ENCODE results near the gene FTH1. TPM values are rescaled to one million over a fixed set of nuclear protein-coding genes. Genes with fewer than 3 reads are reported as not detected.
A peak's percentile ranks its signal among the peaks of the same experiment; 100 is the strongest.

Gene FTH1
- total RNA-seq, 1 experiment from 2014 or later: 869 TPM

- DNase-seq (ENCODE audit: low read depth): peak; percentile 81
Observed at GRCh38 chr11:61949169-61950034, 18.0 kb downstream of the FTH1 start.

DNA sequence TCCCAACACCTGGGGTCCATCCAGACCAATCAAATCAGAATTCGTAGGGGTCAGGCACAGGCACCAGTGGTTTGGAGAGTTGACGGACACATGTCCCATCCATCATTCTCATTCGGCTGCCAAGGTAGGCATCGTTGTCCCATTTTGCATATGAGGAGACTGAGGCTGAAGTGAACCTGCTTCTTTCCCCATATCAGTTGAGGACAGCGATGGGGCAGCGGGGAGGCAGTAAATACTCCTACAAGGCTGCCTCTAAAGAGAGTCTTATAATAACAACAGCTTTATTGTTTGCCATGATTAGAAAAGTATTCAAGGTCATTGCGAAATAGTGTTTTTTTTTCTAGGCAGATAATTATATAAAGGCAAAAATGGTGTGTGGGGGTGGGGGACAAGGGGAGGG is 18.9 kb downstream of the FTH1 start:
- no peak for DNase-seq (ENCODE audit: low read depth)

GRCh38 chr11:61947486-61948210 is 19.8 kb downstream of the FTH1 start:
- peak; percentile 81 for DNase-seq (ENCODE audit: low read depth)

DNA sequence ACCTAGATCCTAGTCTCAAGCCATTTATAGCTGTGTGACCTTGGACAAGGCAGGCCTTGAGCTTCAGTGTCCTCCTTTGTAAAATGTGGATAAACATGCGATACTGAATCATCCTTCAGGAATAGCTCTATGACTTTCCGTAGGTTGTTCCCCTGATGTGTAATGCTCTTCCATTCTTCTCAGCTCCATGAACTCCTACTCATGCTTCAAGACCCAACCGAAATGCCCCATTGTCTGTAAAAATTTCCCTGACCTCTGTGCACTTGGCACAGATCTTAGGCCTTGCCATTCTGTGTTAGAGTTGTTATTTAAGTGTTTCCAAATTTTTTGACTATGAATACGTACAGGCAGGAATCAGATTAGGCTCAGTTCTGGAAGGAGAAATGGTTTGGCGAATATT is 20.5 kb downstream of the FTH1 start:
- DNase-seq (ENCODE audit: low read depth): no peak

GRCh38 chr11:61945191-61945590 is 22.2 kb downstream of the FTH1 start:
- DNase-seq (ENCODE audit: low read depth): no peak

DNA sequence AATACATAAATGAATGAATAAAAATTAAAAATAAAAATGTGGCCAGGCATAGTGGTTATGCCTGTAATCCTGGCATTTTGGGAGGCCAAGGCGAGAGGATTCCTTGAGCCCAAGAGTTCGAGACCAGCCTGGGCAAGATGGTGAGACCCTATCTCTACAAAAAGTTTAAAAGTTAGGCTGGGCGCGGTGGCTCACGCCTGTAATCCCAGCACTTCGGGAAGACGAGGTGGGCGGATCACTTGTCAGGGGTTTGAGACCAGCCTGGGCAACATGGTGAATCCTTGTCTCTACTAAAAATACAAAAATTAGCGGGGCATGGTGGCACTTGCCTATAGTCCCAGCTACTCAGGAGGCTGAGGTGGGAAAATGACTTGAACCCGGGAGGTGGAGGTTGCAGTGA is 27.0 kb downstream of the FTH1 start:
- DNase-seq (ENCODE audit: low read depth): no peak

DNA sequence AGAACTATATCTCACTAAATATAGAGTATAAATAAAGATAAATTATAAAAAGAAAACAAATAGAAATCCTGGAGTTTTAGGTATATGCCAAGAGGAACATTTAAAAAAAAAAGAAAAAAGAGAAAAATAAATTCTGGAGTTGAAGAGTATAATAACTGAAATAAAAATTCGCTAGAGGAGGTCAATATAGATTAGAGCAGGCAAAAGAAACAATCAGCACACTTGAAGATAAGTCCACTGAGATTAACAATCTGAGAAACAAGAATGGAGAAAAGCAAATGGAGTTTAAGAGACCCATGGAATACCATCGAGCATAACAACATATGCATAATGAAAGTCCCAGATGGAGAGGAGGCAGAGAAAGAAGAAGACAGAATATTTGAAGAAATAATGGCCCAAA is 31.6 kb downstream of the FTH1 start:
- DNase-seq (ENCODE audit: low read depth): no peak

DNA sequence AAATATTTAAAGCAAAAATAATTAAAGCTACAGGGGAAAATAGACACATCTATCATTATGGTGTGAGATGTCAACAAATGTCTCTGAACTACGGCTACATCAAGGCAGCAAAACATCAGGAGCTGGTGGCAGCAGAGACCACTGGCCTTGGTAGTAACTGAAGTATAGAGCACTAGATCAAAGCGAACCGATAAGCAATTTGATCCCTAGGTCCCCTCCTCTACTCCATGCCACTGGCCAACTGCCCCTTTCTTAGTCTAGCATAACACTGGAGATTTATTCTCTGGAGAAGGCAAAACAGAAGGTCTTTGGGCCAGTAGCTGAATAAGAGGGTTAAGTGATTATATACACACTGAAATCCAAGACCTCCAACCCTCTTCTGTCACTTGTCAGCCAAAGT is 36.5 kb downstream of the FTH1 start:
- DNase-seq (ENCODE audit: low read depth): no peak

- DNase-seq (ENCODE audit: low read depth): no peak
Observed at GRCh38 chr11:61928606-61929005, 38.8 kb downstream of the FTH1 start.

- no peak for DNase-seq (ENCODE audit: low read depth)
Observed at GRCh38 chr11:61927501-61927900, 39.9 kb downstream of the FTH1 start.

GRCh38 chr11:61926235-61926634 is 41.2 kb downstream of the FTH1 start:
- no peak for DNase-seq (ENCODE audit: low read depth)

GRCh38 chr11:61925736-61926135 is 41.7 kb downstream of the FTH1 start:
- no peak for DNase-seq (ENCODE audit: low read depth)

GRCh38 chr11:61924064-61924455 is 43.4 kb downstream of the FTH1 start:
- no peak for DNase-seq (ENCODE audit: low read depth)

- DNase-seq (ENCODE audit: low read depth): peak; percentile 61
Observed at GRCh38 chr11:61923166-61924063, 44.0 kb downstream of the FTH1 start.

DNA sequence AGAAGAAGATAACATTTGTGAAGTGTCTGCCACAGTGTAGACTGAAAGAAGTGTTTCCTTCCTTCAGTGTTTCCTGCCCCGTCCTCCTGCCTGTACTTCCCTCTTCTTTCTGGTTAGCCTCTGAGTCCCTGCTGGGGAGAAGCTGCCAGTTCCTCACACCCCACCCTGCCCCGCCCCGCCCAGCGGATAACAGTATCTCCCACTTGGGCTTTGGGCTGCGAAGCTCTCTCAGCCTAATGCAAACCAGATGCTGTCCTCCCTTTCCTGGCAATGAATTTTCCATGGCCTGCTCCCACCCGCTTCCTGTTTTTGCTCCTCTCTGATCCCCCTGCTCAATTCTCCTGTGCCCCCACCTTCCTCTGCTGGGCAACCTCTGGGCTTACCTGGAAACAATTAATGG is 44.9 kb downstream of the FTH1 start:
- peak; percentile 88 for DNase-seq (ENCODE audit: low read depth)

DNA sequence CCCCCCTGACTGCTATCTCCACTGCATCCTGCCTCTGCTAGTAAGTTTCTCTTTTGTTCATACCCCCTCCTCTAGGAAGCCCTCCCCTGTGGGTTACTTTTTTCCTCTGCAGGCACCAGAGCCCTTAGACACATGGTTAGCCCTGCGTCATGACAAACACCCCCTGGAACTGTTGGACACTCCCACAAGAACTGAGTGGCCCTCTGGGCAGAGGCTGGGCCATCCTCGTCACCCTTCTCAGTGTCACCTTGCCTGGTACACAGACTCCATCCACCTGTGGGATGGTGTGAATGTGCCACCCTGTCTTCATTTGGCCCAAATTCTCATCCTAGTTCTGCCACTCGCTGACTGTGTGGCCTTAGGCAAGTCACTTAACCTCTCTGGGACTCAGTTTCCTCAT is 46.0 kb downstream of the FTH1 start:
- no peak for DNase-seq (ENCODE audit: low read depth)

- DNase-seq (ENCODE audit: low read depth): no peak
Observed at GRCh38 chr11:61919705-61920631, 47.5 kb downstream of the FTH1 start.

- no peak for DNase-seq (ENCODE audit: low read depth)
Observed at GRCh38 chr11:61918938-61919704, 48.3 kb downstream of the FTH1 start.

DNA sequence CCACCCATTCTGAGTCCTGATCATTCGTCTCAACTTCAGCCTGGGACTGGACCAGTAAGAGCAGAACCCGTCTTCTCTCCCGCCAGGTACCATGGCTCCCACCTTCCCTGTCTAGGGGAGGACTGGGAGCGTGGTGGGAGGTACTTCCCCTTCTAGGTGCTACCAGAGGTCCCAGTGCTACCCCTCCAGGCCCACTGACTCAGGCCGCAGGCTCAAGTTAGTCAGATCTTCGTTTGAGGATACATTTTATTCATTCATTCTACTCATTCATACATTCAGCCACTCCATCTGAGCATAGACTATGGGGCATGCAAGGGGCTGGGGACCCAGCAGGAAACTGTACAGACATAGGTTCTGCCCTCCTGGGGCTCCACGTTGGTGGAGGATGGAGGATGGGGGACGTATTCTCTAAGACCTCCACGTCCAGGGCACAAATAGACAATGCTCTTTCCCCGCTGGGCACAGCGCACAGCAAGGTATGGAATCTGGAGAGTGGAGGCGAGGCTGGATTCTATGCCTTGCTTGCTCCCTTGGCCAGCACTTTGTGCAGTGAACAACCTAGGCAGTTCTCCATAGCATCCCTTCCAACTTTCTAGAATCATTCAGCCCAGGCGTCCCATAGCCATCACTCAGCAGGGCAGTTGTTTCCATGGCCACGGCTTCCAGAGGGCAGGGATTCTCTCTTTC is 49.0 kb downstream of the FTH1 start:
- DNase-seq (ENCODE audit: low read depth): no peak
